Colonic mucosa (tissue), 4 donors: ENCODE data around the gene CST9. TPM values are rescaled to one million over a fixed set of nuclear protein-coding genes. Genes with fewer than 3 reads are reported as not detected.
A peak's percentile ranks its signal among the peaks of the same experiment; 100 is the strongest.

Source experiments
- DNase-seq: peaks from one replicate; pipeline ENCODE4 v3.0.0-alpha.2; 2020
- H3K27ac ChIP-seq: fragments of 200-600 bp; one replicate; pipeline ENCODE4 v1.8.0; 2021
- H3K27me3 ChIP-seq: fragments of 200-600 bp; one replicate; pipeline ENCODE4 v1.8.0; 2021
- H3K36me3 ChIP-seq: fragments of 200-600 bp; one replicate; pipeline ENCODE4 v1.8.0; 2021
- H3K4me1 ChIP-seq: fragments of 200-600 bp; one replicate; pipeline ENCODE4 v1.8.0; 2021; ENCODE audit warnings: mild to moderate bottlenecking
- H3K4me3 ChIP-seq: fragments of 200-600 bp; one replicate; pipeline ENCODE4 v1.8.0; 2021
- H3K9ac ChIP-seq, 2 donors: one replicate each; pipeline ENCODE4 v1.7.0; 2013; ENCODE audit warnings: control low read depth in 2 of 2, low read depth in 2 of 2, low read length in 2 of 2
- H3K9me3 ChIP-seq: fragments of 200-600 bp; one replicate; pipeline ENCODE4 v1.8.0; 2021
- CTCF ChIP-seq: fragments of 200-600 bp; IDR thresholded peaks from one replicate; pipeline ENCODE4 v1.8.0; 2022; ENCODE audit warnings: antibody characterized with exemption, mild to moderate bottlenecking
- intact Hi-C: fragments of 100-400 bp; cut with DNase I; formaldehyde crosslinking; loops from one replicate; pipeline ENCODE4 v1.14.1; 2022
- total RNA-seq, 2 donors: library from RNA; stranded (reverse); fragmentation: NEBNext Ultra II Directional in 1 of 2; extraction: Animal tissue kit (Norgen Biotek cat#: 25700) in 1 of 2; gene quantifications; one replicate each; pipeline ENCODE4 v1.2.1, GENCODE V29; 2021
- donor health status: healthy.
- donor health status: DM: no; HTN: no; CAD: no.
- donor health status: DM: no; HTN: no; CAD: no.

CST9 gene
- total RNA-seq, 2 donors from 2014 or later: not detected

DNA sequence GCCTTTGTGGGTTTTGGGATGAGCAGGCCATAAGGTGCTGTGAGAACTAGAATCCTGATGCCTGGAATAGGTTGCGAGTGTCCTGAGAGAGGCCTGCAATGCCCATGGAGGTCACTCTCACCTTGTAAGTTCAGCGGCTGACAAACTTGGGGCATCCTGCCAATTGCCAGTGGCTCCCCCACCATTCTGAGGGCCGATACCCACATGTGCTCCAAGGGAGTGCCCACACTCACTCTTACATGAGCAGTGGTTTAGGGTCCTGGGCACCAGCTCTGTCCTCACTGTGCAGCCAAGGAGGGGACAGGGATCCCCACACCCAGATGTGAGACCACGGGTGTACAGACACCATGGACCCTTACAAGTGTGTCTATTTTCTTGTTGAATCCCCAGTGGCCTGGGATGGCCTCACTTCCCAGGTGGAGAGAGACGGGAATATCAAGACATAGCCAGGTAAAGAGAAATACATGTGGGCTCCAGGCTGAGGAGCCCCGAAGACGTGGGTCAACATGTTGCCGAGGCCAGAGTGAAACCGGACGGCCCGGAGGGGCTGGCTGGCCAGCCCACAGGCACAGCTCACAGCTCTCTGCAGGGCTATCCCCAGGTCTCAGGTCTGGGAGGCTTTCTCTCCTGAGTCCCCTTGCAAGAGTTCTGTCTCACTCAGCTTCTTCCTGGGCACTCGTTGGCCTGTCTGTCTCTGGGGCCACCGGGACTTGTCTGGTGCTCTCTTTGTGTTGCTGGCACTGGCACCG lies 2.0 kb upstream of the CST9 start:
- no peaks in the 10 kb centered on the region for H3K9me3 ChIP-seq
- H3K27me3 ChIP-seq: no peaks in the 10 kb centered on the region
- H3K9ac ChIP-seq: no peak overlapping the region
- no peaks in the 10 kb centered on the region for H3K36me3 ChIP-seq
- no peak for TF ChIP-seq CTCF
- peak; percentile 14 for DNase-seq
- no peak overlapping the region for H3K27ac ChIP-seq
- H3K4me3 ChIP-seq: no peak overlapping the region
- no peaks in the 10 kb centered on the region for H3K4me1 ChIP-seq
- intact Hi-C loops: loop anchor here (5.0 kb wide), 1 partner anchor 165 kb away; no protein-coding TSS in a partner anchor

GRCh38 chr20:23606652-23607049 lies 934 bp upstream of the CST9 start:
- Histone ChIP-seq H3K9me3 (no peaks in the 10 kb centered on the region), H3K36me3 (no peaks in the 10 kb centered on the region), H3K4me1 (no peaks in the 10 kb centered on the region), H3K27ac (no peak overlapping the region), H3K9ac (no peak overlapping the region), H3K4me3 (no peak overlapping the region), H3K27me3 (no peaks in the 10 kb centered on the region)
- TF ChIP-seq CTCF: peak; percentile 86
- DNase-seq: peak; percentile 82
- intact Hi-C loops: loop anchor here (5.0 kb wide), 1 partner anchor 164 kb away; no protein-coding TSS in a partner anchor

GRCh38 chr20:23604306-23604705 lies 1.4 kb downstream of the CST9 start:
- no peak for TF ChIP-seq CTCF
- Histone ChIP-seq H3K4me3 (no peak overlapping the region), H3K9ac (no peak overlapping the region), H3K27ac (no peak overlapping the region), H3K27me3 (no peaks in the 10 kb centered on the region), H3K4me1 (no peaks in the 10 kb centered on the region), H3K9me3 (no peaks in the 10 kb centered on the region), H3K36me3 (no peaks in the 10 kb centered on the region)
- intact Hi-C loops: no loop called here
- no peak for DNase-seq

GRCh38 chr20:23603321-23603720 lies 2.4 kb downstream of the CST9 start:
- Histone ChIP-seq H3K4me3 (no peak overlapping the region), H3K9ac (no peak overlapping the region), H3K27me3 (no peaks in the 10 kb centered on the region), H3K27ac (no peak overlapping the region), H3K36me3 (no peaks in the 10 kb centered on the region), H3K4me1 (no peaks in the 10 kb centered on the region), H3K9me3 (no peaks in the 10 kb centered on the region)
- peak; percentile 12 for DNase-seq
- TF ChIP-seq CTCF: no peak
- intact Hi-C loops: no loop called here

DNA sequence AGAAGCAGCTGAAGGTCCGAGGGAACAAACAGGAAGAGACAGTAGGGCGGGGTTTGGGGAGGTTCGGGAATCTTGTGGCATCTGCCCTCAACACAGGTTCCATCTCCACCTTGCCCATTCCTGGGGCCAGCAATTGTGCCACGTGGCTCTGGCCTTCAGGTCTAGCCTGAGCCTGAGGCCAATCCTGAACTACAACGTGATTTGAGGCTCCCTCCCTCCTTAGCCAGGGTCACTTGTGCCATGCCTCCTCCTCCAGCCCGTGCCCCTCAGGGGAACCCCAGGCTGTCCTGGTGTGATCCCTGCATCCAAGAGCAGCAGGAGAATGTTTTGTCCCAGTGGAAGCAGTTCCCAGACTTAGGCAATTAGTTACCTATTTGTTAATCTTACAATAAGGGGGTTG lies 3.0 kb downstream of the CST9 start:
- H3K4me3 ChIP-seq: no peak overlapping the region
- H3K4me1 ChIP-seq: no peaks in the 10 kb centered on the region
- no peak overlapping the region for H3K9ac ChIP-seq
- TF ChIP-seq CTCF: no peak
- intact Hi-C loops: no loop called here
- no peaks in the 10 kb centered on the region for H3K27me3 ChIP-seq
- no peaks in the 10 kb centered on the region for H3K36me3 ChIP-seq
- no peak for DNase-seq
- H3K27ac ChIP-seq: no peak overlapping the region
- no peaks in the 10 kb centered on the region for H3K9me3 ChIP-seq
